Neuron (in vitro differentiated cells): ENCODE results near the gene RGMB.

ENCODE experiments used
- H2AFZ ChIP-seq: one replicate; pipeline ENCODE4 v1.6.1; 2013; ENCODE audit warnings: low read depth, mild to moderate bottlenecking, inconsistent platforms, low read length, moderate library complexity
- H3K27me3 ChIP-seq: one replicate; pipeline ENCODE4 v1.6.1; 2013; ENCODE audit warnings: low read length; ENCODE audit not compliant: insufficient read depth
- H3K36me3 ChIP-seq: one replicate; pipeline ENCODE4 v1.6.1; 2013; ENCODE audit warnings: low read length; ENCODE audit not compliant: insufficient read depth
- H3K4me1 ChIP-seq: one replicate; pipeline ENCODE4 v1.6.1; 2013; ENCODE audit warnings: low read length; ENCODE audit not compliant: insufficient read depth
- H3K4me3 ChIP-seq: 2 replicates; pipeline ENCODE4 v1.5.1; 2013; ENCODE audit warnings: mild to moderate bottlenecking, low read length, moderate library complexity
- H3K9me3 ChIP-seq: one replicate; pipeline ENCODE4 v1.6.1; 2013; ENCODE audit warnings: low read length

The RGMB gene

GRCh38 chr5:98796197-98796972 lies 22.9 kb downstream of the RGMB start:
- Histone ChIP-seq H3K4me1 (peaks cover 26% of the 10 kb centered on the region), H2AFZ (no peak overlapping the region), H3K36me3 (peaks cover 38% of the 10 kb centered on the region), H3K9me3 (peaks cover 8% of the 10 kb centered on the region), H3K4me3 (no peak overlapping the region), H3K27me3 (no peaks in the 10 kb centered on the region)

- Histone ChIP-seq H3K4me3 (no peak overlapping the region), H3K27me3 (no peaks in the 10 kb centered on the region), H2AFZ (no peak overlapping the region), H3K9me3 (peaks cover 4% of the 10 kb centered on the region), H3K4me1 (peaks cover 22% of the 10 kb centered on the region), H3K36me3 (peaks cover 19% of the 10 kb centered on the region)
Measured at GRCh38 chr5:98798371-98798770, 24.9 kb downstream of the RGMB start.

GRCh38 chr5:98798847-98799246 lies 25.4 kb downstream of the RGMB start:
- Histone ChIP-seq H3K27me3 (no peaks in the 10 kb centered on the region), H2AFZ (no peak overlapping the region), H3K4me1 (peaks cover 21% of the 10 kb centered on the region), H3K4me3 (no peak overlapping the region), H3K9me3 (peaks cover 2% of the 10 kb centered on the region), H3K36me3 (peaks cover 15% of the 10 kb centered on the region)

- Histone ChIP-seq H3K4me1 (no peaks in the 10 kb centered on the region), H2AFZ (no peak overlapping the region), H3K27me3 (no peaks in the 10 kb centered on the region), H3K9me3 (peaks cover 7% of the 10 kb centered on the region), H3K36me3 (no peaks in the 10 kb centered on the region), H3K4me3 (no peak overlapping the region)
Measured at GRCh38 chr5:98804066-98804465, 30.6 kb downstream of the RGMB start.

- Histone ChIP-seq H3K9me3 (peaks cover 7% of the 10 kb centered on the region), H3K4me1 (no peaks in the 10 kb centered on the region), H3K27me3 (no peaks in the 10 kb centered on the region), H2AFZ (no peak overlapping the region), H3K36me3 (no peaks in the 10 kb centered on the region), H3K4me3 (no peak overlapping the region)
Measured at GRCh38 chr5:98805070-98805469, 31.6 kb downstream of the RGMB start.

- Histone ChIP-seq H3K9me3 (peaks cover 7% of the 10 kb centered on the region), H3K4me1 (no peaks in the 10 kb centered on the region), H2AFZ (no peak overlapping the region), H3K27me3 (no peaks in the 10 kb centered on the region), H3K4me3 (no peak overlapping the region), H3K36me3 (no peaks in the 10 kb centered on the region)
Measured at GRCh38 chr5:98807806-98808205, 34.3 kb downstream of the RGMB start.

GRCh38 chr5:98810206-98810605 lies 36.7 kb downstream of the RGMB start:
- Histone ChIP-seq H3K9me3 (peaks cover 7% of the 10 kb centered on the region), H3K4me3 (no peak overlapping the region)

GRCh38 chr5:98813755-98814154 lies 40.3 kb downstream of the RGMB start:
- Histone ChIP-seq H3K9me3 (no peaks in the 10 kb centered on the region), H2AFZ (no peak overlapping the region), H3K4me3 (no peak overlapping the region), H3K27me3 (no peaks in the 10 kb centered on the region), H3K36me3 (no peaks in the 10 kb centered on the region), H3K4me1 (no peaks in the 10 kb centered on the region)

More at GRCh38 chr5:98810206-98810605, 36.7 kb downstream of the RGMB start:
- H2AFZ ChIP-seq: no peak overlapping the region
- H3K4me1 ChIP-seq: no peaks in the 10 kb centered on the region
- H3K27me3 ChIP-seq: no peaks in the 10 kb centered on the region
- no peaks in the 10 kb centered on the region for H3K36me3 ChIP-seq

- H3K4me1 ChIP-seq: no peaks in the 10 kb centered on the region
Measured at GRCh38 chr5:98816582-98817222, 43.2 kb downstream of the RGMB start.

GRCh38 chr5:98825582-98826375 lies 52.3 kb downstream of the RGMB start:
- Histone ChIP-seq H3K9me3 (no peaks in the 10 kb centered on the region), H3K27me3 (no peaks in the 10 kb centered on the region), H3K36me3 (no peaks in the 10 kb centered on the region), H2AFZ (no peak overlapping the region), H3K4me1 (peaks cover 10% of the 10 kb centered on the region), H3K4me3 (no peak overlapping the region)

More at GRCh38 chr5:98816582-98817222, 43.2 kb downstream of the RGMB start:
- Histone ChIP-seq H3K4me3 (no peak overlapping the region), H3K9me3 (no peaks in the 10 kb centered on the region), H2AFZ (no peak overlapping the region), H3K27me3 (no peaks in the 10 kb centered on the region), H3K36me3 (no peaks in the 10 kb centered on the region)

GRCh38 chr5:98827161-98827560 lies 53.7 kb downstream of the RGMB start:
- H3K4me1 ChIP-seq: peaks cover 10% of the 10 kb centered on the region
- no peak overlapping the region for H3K4me3 ChIP-seq
- no peaks in the 10 kb centered on the region for H3K27me3 ChIP-seq
- no peaks in the 10 kb centered on the region for H3K9me3 ChIP-seq
- H2AFZ ChIP-seq: no peak overlapping the region
- H3K36me3 ChIP-seq: no peaks in the 10 kb centered on the region

- no peak overlapping the region for H3K4me3 ChIP-seq
- H3K27me3 ChIP-seq: no peaks in the 10 kb centered on the region
- H3K36me3 ChIP-seq: no peaks in the 10 kb centered on the region
- no peaks in the 10 kb centered on the region for H3K9me3 ChIP-seq
- peaks cover 10% of the 10 kb centered on the region for H3K4me1 ChIP-seq
- H2AFZ ChIP-seq: no peak overlapping the region
Measured at GRCh38 chr5:98827588-98828284, 54.3 kb downstream of the RGMB start.
